H1 (cell line): ENCODE data around the gene EXOSC6.

ENCODE experiments used
- ASH2L ChIP-seq: fragments of 200-600, 300-600 bp; sonication (generic); IDR thresholded peaks from one replicate; pipeline ENCODE4 v1.7.1; 2017; ENCODE audit warnings: low read length
- CEBPB ChIP-seq: IDR thresholded peaks from 2 replicates; pipeline ENCODE4 v1.6.1; 2012; ENCODE audit warnings: low read depth, low read length
- CHD7 ChIP-seq: fragments of 300-600 bp; sonication (generic); IDR thresholded peaks from 2 replicates; pipeline ENCODE4 v1.7.1; 2012; ENCODE audit warnings: low read length, moderate library complexity, mild to moderate bottlenecking, inconsistent platforms; ENCODE audit not compliant: insufficient replicate concordance
- CTBP2 ChIP-seq: IDR thresholded peaks from 2 replicates; pipeline ENCODE4 v1.7.0; 2011; ENCODE audit warnings: borderline replicate concordance, mild to moderate bottlenecking, moderate library complexity, mixed read lengths, low read length; ENCODE audit not compliant: insufficient read depth, insufficient read length
- CTCF ChIP-seq, 3 experiments: IDR thresholded peaks; 1 replicate in 2 of 3; 2 replicates in 1 of 3; pipeline versions ENCODE4 v1.5.1 to v1.6.1; 2011; ENCODE audit warnings: low read length in 3 of 3, mild to moderate bottlenecking in 3 of 3, inconsistent platforms in 2 of 3, low read depth in 1 of 3, moderate library complexity in 1 of 3; ENCODE audit not compliant: insufficient read depth in 1 of 3; ENCODE audit errors: control extremely low read depth in 1 of 3
- MAFK ChIP-seq: IDR thresholded peaks from 2 replicates; pipeline ENCODE4 v1.6.1; 2012; ENCODE audit warnings: low read depth, mild to moderate bottlenecking, improper control_type of control experiment, low read length
- POLR2AphosphoS5 ChIP-seq: IDR thresholded peaks from 2 replicates; pipeline ENCODE4 v1.6.1; 2011; ENCODE audit warnings: low read depth, low read length

- no peak for TF ChIP-seq CEBPB
- TF ChIP-seq CTBP2 = no peak
- no peak for TF ChIP-seq POLR2AphosphoS5
- no peak for TF ChIP-seq ASH2L
- TF ChIP-seq CTCF (IDR thresholded peaks at IDR 0.05; ENCODE audit: control extremely low read depth in 1 of 3, insufficient read depth in 1 of 3, low read depth in 1 of 3, low read length in 3 of 3) = no peak
- no peak for TF ChIP-seq MAFK
- no peak for TF ChIP-seq CHD7
Observed at GRCh38 chr16:70271696-70272095, 20.0 kb upstream of the EXOSC6 start.
